NT2/D1 (cell line): Measurements from ENCODE around the gene OTOG.

Experiments
- SUZ12 ChIP-seq: IDR thresholded peaks from 2 replicates; pipeline ENCODE4 v1.6.1; 2011; ENCODE audit not compliant: insufficient read length, insufficient read depth; ENCODE audit errors: extremely low read depth
- ZNF274 ChIP-seq: IDR thresholded peaks from 2 replicates; pipeline ENCODE4 v1.6.1; 2011; ENCODE audit warnings: mild to moderate bottlenecking, low read depth, low read length

DNA sequence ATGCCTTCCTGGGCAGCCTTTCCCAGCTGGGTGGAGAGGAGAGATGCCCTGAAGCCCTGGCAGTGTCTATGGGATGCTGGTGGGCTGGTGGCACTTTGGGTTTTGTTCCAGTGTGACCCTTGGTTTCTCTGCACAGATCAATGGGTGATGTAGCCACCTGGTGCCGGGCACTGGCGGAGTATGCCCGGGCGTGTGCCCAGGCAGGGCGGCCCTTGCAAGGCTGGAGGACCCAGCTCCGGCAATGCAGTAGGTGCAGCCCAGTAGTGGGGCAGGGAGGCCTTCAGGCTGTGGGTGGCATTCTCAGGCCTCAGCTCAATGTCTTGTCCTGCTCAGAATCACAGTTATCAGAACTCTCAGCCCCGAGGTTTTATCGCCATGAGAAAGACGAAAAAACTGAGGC lies 11.9 kb downstream of the OTOG start:
- TF ChIP-seq SUZ12 (no peak), ZNF274 (no peak)
